Measurements from ENCODE around the gene CAMK1D.

CAMK1D gene

GRCh38 chr10:12518024-12518423, 168.7 kb downstream of the CAMK1D start:
- DNase-seq (ENCODE audit: low read depth): no peak
- TF ChIP-seq CTCF (IDR thresholded peaks at IDR 0.05; ENCODE audit: low read depth, low read length, missing control alignments): no peak
- no peak overlapping the region for H3K4me3 ChIP-seq (ENCODE audit: low read depth, low read length)

- H3K4me3 ChIP-seq (ENCODE audit: low read depth, low read length): no peak overlapping the region
- DNase-seq (ENCODE audit: low read depth): no peak
- no peak for TF ChIP-seq CTCF (IDR thresholded peaks at IDR 0.05; ENCODE audit: low read depth, low read length, missing control alignments)
These were observed 172.1 kb downstream of the CAMK1D start for GRCh38 chr10:12521423-12521822.

GRCh38 chr10:12526311-12526710, 177.0 kb downstream of the CAMK1D start:
- H3K4me3 ChIP-seq (ENCODE audit: low read depth, low read length): no peak overlapping the region
- TF ChIP-seq CTCF (IDR thresholded peaks at IDR 0.05; ENCODE audit: low read depth, low read length, missing control alignments): no peak
- DNase-seq (ENCODE audit: low read depth): no peak

GRCh38 chr10:12529976-12530375, 180.6 kb downstream of the CAMK1D start:
- no peak overlapping the region for H3K4me3 ChIP-seq (ENCODE audit: low read depth, low read length)
- no peak for DNase-seq (ENCODE audit: low read depth)
- no peak for TF ChIP-seq CTCF (IDR thresholded peaks at IDR 0.05; ENCODE audit: low read depth, low read length, missing control alignments)

- DNase-seq (ENCODE audit: low read depth): no peak
- H3K4me3 ChIP-seq (ENCODE audit: low read depth, low read length): no peak overlapping the region
- TF ChIP-seq CTCF (IDR thresholded peaks at IDR 0.05; ENCODE audit: low read depth, low read length, missing control alignments): no peak
These were observed 182.2 kb downstream of the CAMK1D start for GRCh38 chr10:12531305-12532220.

GRCh38 chr10:12533151-12533550, 183.8 kb downstream of the CAMK1D start:
- no peak for TF ChIP-seq CTCF (IDR thresholded peaks at IDR 0.05; ENCODE audit: low read depth, low read length, missing control alignments)
- no peak for DNase-seq (ENCODE audit: low read depth)
- H3K4me3 ChIP-seq (ENCODE audit: low read depth, low read length): no peak overlapping the region

- TF ChIP-seq CTCF (IDR thresholded peaks at IDR 0.05; ENCODE audit: low read depth, low read length, missing control alignments): no peak
- DNase-seq (ENCODE audit: low read depth): no peak
- H3K4me3 ChIP-seq (ENCODE audit: low read depth, low read length): no peak overlapping the region
These were observed 184.4 kb downstream of the CAMK1D start for GRCh38 chr10:12533723-12534122.
